GM12875 (cell line): ENCODE measurements around the gene SMARCC1.

Experiments used
- H3K4me3 ChIP-seq: one replicate; pipeline ENCODE4 v1.5.1; 2011; ENCODE audit warnings: low read depth, low read length, control low read depth
- CTCF ChIP-seq: IDR thresholded peaks from 2 replicates; pipeline ENCODE4 v1.5.1; 2011; ENCODE audit warnings: low read depth, mild to moderate bottlenecking, control low read depth, inconsistent platforms, low read length, moderate library complexity, borderline replicate concordance; ENCODE audit not compliant: insufficient read depth

The SMARCC1 gene

GRCh38 chr3:47611576-47611975 is 170.1 kb downstream of the SMARCC1 start:
- TF ChIP-seq CTCF = no peak
- no peak overlapping the region for H3K4me3 ChIP-seq

GRCh38 chr3:47610583-47610982 is 171.1 kb downstream of the SMARCC1 start:
- TF ChIP-seq CTCF = no peak
- H3K4me3 ChIP-seq = no peak overlapping the region

- no peak for TF ChIP-seq CTCF
- no peak overlapping the region for H3K4me3 ChIP-seq
Measured at GRCh38 chr3:47607335-47607734, 174.4 kb downstream of the SMARCC1 start.

- H3K4me3 ChIP-seq = no peak overlapping the region
- TF ChIP-seq CTCF = no peak
Measured at GRCh38 chr3:47606165-47606564, 175.5 kb downstream of the SMARCC1 start.

GRCh38 chr3:47605652-47606051 is 176.0 kb downstream of the SMARCC1 start:
- no peak overlapping the region for H3K4me3 ChIP-seq
- TF ChIP-seq CTCF = no peak

GRCh38 chr3:47604145-47604544 is 177.5 kb downstream of the SMARCC1 start:
- no peak overlapping the region for H3K4me3 ChIP-seq
- TF ChIP-seq CTCF = no peak

GRCh38 chr3:47603332-47603731 is 178.4 kb downstream of the SMARCC1 start:
- no peak overlapping the region for H3K4me3 ChIP-seq
- TF ChIP-seq CTCF = no peak
